ENCODE data around the gene GMPR.

The GMPR gene

GRCh38 chr6:16296061-16296670, 57.8 kb downstream of the GMPR start:
- peak in 37 of 56 donors; percentile 6 to 76 (median 36) for DNase-seq

- no peak for DNase-seq
Observed at GRCh38 chr6:16299861-16300260, 61.5 kb downstream of the GMPR start.

GRCh38 chr6:16301511-16301910, 63.1 kb downstream of the GMPR start:
- DNase-seq: peak in 10 of 56 donors; percentile 7 to 37 (median 21)

- no peak for DNase-seq
Observed at GRCh38 chr6:16302721-16303552, 64.5 kb downstream of the GMPR start.

GRCh38 chr6:16305246-16305725, 66.9 kb downstream of the GMPR start:
- DNase-seq: no peak

GRCh38 chr6:16305788-16306187, 67.4 kb downstream of the GMPR start:
- DNase-seq: no peak

GRCh38 chr6:16306334-16306733, 67.9 kb downstream of the GMPR start:
- no peak for DNase-seq

- DNase-seq: no peak
Observed at GRCh38 chr6:16311763-16312162, 73.4 kb downstream of the GMPR start.

- no peak for DNase-seq
Observed at GRCh38 chr6:16313732-16314131, 75.3 kb downstream of the GMPR start.

GRCh38 chr6:16314296-16314695, 75.9 kb downstream of the GMPR start:
- DNase-seq: no peak

GRCh38 chr6:16316741-16317251, 78.4 kb downstream of the GMPR start:
- peak in 1 of 56 donors; percentile 12 for DNase-seq

- DNase-seq: peak in 13 of 56 donors; percentile 7 to 36 (median 23)
Observed at GRCh38 chr6:16318538-16318937, 80.2 kb downstream of the GMPR start.

GRCh38 chr6:16318953-16319720, 80.8 kb downstream of the GMPR start:
- DNase-seq: no peak

- DNase-seq: peak in 51 of 56 donors; percentile 26 to 93 (median 65)
Observed at GRCh38 chr6:16319813-16320532, 81.6 kb downstream of the GMPR start.

- DNase-seq: peak in 29 of 56 donors; percentile 8 to 79 (median 51)
Observed at GRCh38 chr6:16320533-16321340, 82.3 kb downstream of the GMPR start.

GRCh38 chr6:16321341-16321710, 82.9 kb downstream of the GMPR start:
- DNase-seq: no peak

GRCh38 chr6:16321826-16322225, 83.4 kb downstream of the GMPR start:
- DNase-seq: no peak

- peak in 43 of 56 donors; percentile 6 to 84 (median 50) for DNase-seq
Observed at GRCh38 chr6:16322666-16323312, 84.4 kb downstream of the GMPR start.

- no peak for DNase-seq
Observed at GRCh38 chr6:16324184-16324583, 85.8 kb downstream of the GMPR start.

Data from amygdala (tissue), 56 donors.